Upper lobe of left lung (tissue), 4 donors: ENCODE results near the gene MSI2.

Experiments used
- CTCF ChIP-seq, 6 experiments: fragments of 450-650 bp in 4 of 6; fragments of 200-600 bp in 2 of 6; sonication (generic) in 2 of 6; IDR thresholded peaks; one replicate each; pipeline ENCODE4 v1.5.1; 2016 to 2019; ENCODE audit warnings: antibody characterized with exemption in 6 of 6
- EP300 ChIP-seq, 4 donors: sonication (generic); formaldehyde crosslinking; IDR thresholded peaks; one replicate each; pipeline ENCODE4 v1.5.1; 2017; ENCODE audit warnings: antibody characterized with exemption in 4 of 4, control low read depth in 2 of 4
- POLR2A ChIP-seq, 4 donors: fragments of 450-650 bp; IDR thresholded peaks; one replicate each; pipeline ENCODE4 v1.5.1; 2016 to 2017; ENCODE audit warnings: antibody characterized with exemption in 4 of 4, mild to moderate bottlenecking in 2 of 4

- TF ChIP-seq EP300 (IDR thresholded peaks at IDR 0.05) (no peak), CTCF (IDR thresholded peaks at IDR 0.05) (no peak), POLR2A (IDR thresholded peaks at IDR 0.05) (no peak)
These were observed 93.9 kb downstream of the MSI2 start for GRCh38 chr17:57350266-57350665.
